Measurements from ENCODE around the gene MBOAT2. TPM values are rescaled to one million over a fixed set of nuclear protein-coding genes. Genes with fewer than 3 reads are reported as not detected.

MBOAT2 gene
- total and polyA plus RNA-seq, 4 donors, result 0.57 to 65.5 (median 3.2) TPM

DNA sequence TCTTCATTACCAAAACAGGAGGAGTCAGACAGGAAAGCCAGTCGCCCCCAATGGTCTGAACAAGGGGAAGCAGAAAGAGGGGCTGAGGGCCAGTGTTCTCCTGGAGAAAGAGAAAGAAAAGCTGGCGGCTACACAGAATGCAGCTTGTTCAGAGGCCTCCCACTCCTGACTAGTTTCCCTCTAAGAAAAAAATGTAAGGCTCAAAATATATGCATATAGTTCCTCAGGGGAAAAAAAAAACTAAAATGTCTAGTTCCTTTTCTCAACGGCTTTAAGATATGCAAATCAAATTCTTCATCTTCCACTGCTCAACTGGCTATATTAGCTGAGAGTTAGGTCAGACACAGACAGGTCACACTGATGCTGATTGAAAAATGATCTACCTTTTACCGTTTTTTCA is 18.6 kb downstream of the MBOAT2 start:
- no peak for DNase-seq (ENCODE audit: low spot score)
- H3K4me3 ChIP-seq (ENCODE audit: low read depth in 1 of 3, low read length in 3 of 3), result no peak overlapping the region
- H3K27me3 ChIP-seq (ENCODE audit: control insufficient read depth in 4 of 4, insufficient read depth in 4 of 4, low read length in 3 of 4), result no peaks in the 10 kb centered on the region
- H3K27ac ChIP-seq (ENCODE audit: low read depth in 1 of 2, low read length in 2 of 2), result no peak overlapping the region
- no peak for TF ChIP-seq RXRA (IDR thresholded peaks at IDR 0.05)
- TF ChIP-seq, protein P1, sequence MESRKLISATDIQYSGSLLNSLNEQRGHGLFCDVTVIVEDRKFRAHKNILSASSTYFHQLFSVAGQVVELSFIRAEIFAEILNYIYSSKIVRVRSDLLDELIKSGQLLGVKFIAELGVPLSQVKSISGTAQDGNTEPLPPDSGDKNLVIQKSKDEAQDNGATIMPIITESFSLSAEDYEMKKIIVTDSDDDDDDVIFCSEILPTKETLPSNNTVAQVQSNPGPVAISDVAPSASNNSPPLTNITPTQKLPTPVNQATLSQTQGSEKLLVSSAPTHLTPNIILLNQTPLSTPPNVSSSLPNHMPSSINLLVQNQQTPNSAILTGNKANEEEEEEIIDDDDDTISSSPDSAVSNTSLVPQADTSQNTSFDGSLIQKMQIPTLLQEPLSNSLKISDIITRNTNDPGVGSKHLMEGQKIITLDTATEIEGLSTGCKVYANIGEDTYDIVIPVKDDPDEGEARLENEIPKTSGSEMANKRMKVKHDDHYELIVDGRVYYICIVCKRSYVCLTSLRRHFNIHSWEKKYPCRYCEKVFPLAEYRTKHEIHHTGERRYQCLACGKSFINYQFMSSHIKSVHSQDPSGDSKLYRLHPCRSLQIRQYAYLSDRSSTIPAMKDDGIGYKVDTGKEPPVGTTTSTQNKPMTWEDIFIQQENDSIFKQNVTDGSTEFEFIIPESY (IDR thresholded peaks at IDR 0.05), result no peak
- TF ChIP-seq, protein P2, sequence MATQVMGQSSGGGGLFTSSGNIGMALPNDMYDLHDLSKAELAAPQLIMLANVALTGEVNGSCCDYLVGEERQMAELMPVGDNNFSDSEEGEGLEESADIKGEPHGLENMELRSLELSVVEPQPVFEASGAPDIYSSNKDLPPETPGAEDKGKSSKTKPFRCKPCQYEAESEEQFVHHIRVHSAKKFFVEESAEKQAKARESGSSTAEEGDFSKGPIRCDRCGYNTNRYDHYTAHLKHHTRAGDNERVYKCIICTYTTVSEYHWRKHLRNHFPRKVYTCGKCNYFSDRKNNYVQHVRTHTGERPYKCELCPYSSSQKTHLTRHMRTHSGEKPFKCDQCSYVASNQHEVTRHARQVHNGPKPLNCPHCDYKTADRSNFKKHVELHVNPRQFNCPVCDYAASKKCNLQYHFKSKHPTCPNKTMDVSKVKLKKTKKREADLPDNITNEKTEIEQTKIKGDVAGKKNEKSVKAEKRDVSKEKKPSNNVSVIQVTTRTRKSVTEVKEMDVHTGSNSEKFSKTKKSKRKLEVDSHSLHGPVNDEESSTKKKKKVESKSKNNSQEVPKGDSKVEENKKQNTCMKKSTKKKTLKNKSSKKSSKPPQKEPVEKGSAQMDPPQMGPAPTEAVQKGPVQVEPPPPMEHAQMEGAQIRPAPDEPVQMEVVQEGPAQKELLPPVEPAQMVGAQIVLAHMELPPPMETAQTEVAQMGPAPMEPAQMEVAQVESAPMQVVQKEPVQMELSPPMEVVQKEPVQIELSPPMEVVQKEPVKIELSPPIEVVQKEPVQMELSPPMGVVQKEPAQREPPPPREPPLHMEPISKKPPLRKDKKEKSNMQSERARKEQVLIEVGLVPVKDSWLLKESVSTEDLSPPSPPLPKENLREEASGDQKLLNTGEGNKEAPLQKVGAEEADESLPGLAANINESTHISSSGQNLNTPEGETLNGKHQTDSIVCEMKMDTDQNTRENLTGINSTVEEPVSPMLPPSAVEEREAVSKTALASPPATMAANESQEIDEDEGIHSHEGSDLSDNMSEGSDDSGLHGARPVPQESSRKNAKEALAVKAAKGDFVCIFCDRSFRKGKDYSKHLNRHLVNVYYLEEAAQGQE (IDR thresholded peaks at IDR 0.05), result no peak
- no peak for TF ChIP-seq RAD21 (IDR thresholded peaks at IDR 0.05)
- no peak for TF ChIP-seq SP1 (IDR thresholded peaks at IDR 0.05)
- TF ChIP-seq, protein P3, sequence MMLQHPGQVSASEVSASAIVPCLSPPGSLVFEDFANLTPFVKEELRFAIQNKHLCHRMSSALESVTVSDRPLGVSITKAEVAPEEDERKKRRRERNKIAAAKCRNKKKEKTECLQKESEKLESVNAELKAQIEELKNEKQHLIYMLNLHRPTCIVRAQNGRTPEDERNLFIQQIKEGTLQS (IDR thresholded peaks at IDR 0.05), result no peak
- H3K4me1 ChIP-seq (ENCODE audit: control insufficient read depth in 4 of 4, insufficient read depth in 4 of 4, low read length in 3 of 4), result no peaks in the 10 kb centered on the region
- WGBS, result 68% methylated on average over 4 of the region's 4 CpGs
- no peaks in the 10 kb centered on the region for H3K36me3 ChIP-seq (ENCODE audit: control insufficient read depth in 4 of 4, insufficient read depth in 3 of 4, low read depth in 1 of 4, low read length in 3 of 4)
- no peaks in the 10 kb centered on the region for H3K9me3 ChIP-seq (ENCODE audit: control insufficient read depth in 4 of 4, low read length in 3 of 4)
- H3K9ac ChIP-seq (ENCODE audit: low read depth in 1 of 2, low read length in 2 of 2), result no peak overlapping the region

DNA sequence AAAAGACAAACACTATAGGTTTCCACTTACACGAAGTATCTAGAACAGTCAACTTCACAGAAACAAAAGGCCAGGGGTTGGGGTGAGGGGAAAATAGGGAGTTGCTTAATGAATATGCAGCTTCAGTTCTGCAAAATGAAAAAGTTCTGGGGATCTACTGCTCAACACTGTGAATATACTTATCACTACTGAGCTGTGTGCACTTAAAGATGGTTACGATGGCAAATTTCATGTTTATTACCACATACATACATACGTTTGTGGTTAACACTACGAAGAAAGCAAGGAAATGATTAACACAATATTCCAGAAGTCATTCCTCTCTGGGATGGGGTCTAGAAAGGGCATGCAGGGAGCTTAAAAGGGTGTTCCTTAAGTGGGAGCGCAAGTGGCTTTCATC is 19.3 kb downstream of the MBOAT2 start:
- no peak overlapping the region for H3K4me3 ChIP-seq (ENCODE audit: low read depth in 1 of 3, low read length in 3 of 3)
- H3K9me3 ChIP-seq (ENCODE audit: control insufficient read depth in 4 of 4, low read length in 3 of 4), result no peaks in the 10 kb centered on the region
- TF ChIP-seq HNF4A (conservative IDR thresholded peaks at IDR 0.05) (no peak), YY1 (IDR thresholded peaks at IDR 0.05) (no peak), GABPA (IDR thresholded peaks at IDR 0.05 in 1 of 2, conservative IDR thresholded peaks at IDR 0.05 in 1 of 2) (no peak), RXRA (IDR thresholded peaks at IDR 0.05) (no peak), FOXA2 (IDR thresholded peaks at IDR 0.05) (no peak), RAD21 (IDR thresholded peaks at IDR 0.05) (no peak), HNF4G (IDR thresholded peaks at IDR 0.05) (no peak), EGR1 (IDR thresholded peaks at IDR 0.05; ENCODE audit: low read depth in 2 of 2) (no peak), NR2F2 (IDR thresholded peaks at IDR 0.05) (no peak), TAF1 (conservative IDR thresholded peaks at IDR 0.05) (no peak), SP1 (IDR thresholded peaks at IDR 0.05) (no peak), FOXA1 (IDR thresholded peaks at IDR 0.05) (no peak), JUND (IDR thresholded peaks at IDR 0.05) (no peak)
- TF ChIP-seq, protein P3 (IDR thresholded peaks at IDR 0.05), result no peak
- TF ChIP-seq, protein P4, sequence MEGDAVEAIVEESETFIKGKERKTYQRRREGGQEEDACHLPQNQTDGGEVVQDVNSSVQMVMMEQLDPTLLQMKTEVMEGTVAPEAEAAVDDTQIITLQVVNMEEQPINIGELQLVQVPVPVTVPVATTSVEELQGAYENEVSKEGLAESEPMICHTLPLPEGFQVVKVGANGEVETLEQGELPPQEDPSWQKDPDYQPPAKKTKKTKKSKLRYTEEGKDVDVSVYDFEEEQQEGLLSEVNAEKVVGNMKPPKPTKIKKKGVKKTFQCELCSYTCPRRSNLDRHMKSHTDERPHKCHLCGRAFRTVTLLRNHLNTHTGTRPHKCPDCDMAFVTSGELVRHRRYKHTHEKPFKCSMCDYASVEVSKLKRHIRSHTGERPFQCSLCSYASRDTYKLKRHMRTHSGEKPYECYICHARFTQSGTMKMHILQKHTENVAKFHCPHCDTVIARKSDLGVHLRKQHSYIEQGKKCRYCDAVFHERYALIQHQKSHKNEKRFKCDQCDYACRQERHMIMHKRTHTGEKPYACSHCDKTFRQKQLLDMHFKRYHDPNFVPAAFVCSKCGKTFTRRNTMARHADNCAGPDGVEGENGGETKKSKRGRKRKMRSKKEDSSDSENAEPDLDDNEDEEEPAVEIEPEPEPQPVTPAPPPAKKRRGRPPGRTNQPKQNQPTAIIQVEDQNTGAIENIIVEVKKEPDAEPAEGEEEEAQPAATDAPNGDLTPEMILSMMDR (IDR thresholded peaks at IDR 0.05; ENCODE audit: low read depth, low read length, missing input control), result no peak
- TF ChIP-seq, protein P5, sequence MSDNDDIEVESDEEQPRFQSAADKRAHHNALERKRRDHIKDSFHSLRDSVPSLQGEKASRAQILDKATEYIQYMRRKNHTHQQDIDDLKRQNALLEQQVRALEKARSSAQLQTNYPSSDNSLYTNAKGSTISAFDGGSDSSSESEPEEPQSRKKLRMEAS (IDR thresholded peaks at IDR 0.05), result no peak
- TF ChIP-seq, protein P1 (IDR thresholded peaks at IDR 0.05), result no peak
- TF ChIP-seq, protein P2 (IDR thresholded peaks at IDR 0.05), result no peak
- H3K4me1 ChIP-seq (ENCODE audit: control insufficient read depth in 4 of 4, insufficient read depth in 4 of 4, low read length in 3 of 4), result no peaks in the 10 kb centered on the region
- WGBS, result 73% methylated on average over 5 of the region's 5 CpGs
- H3K9ac ChIP-seq (ENCODE audit: low read depth in 1 of 2, low read length in 2 of 2), result no peak overlapping the region
- H3K27ac ChIP-seq (ENCODE audit: low read depth in 1 of 2, low read length in 2 of 2), result no peak overlapping the region
- H3K27me3 ChIP-seq (ENCODE audit: control insufficient read depth in 4 of 4, insufficient read depth in 4 of 4, low read length in 3 of 4), result no peaks in the 10 kb centered on the region
- no peak for DNase-seq (ENCODE audit: low spot score)
- no peaks in the 10 kb centered on the region for H3K36me3 ChIP-seq (ENCODE audit: control insufficient read depth in 4 of 4, insufficient read depth in 3 of 4, low read depth in 1 of 4, low read length in 3 of 4)
